ENCODE data around the gene C3orf80. TPM values are rescaled to one million over a fixed set of nuclear protein-coding genes. Genes with fewer than 3 reads are reported as not detected.

Gene C3orf80
- total and polyA plus RNA-seq, 7 experiments from 2014 or later, result 0.19 TPM; not detected in 6

Other genes with a start within 250 kb of the C3orf80 start
- 1 to 10 TPM in 3 of 5 experiments, under 1 TPM in 2; 0.40 to 1.8 (median 1.3) TPM for gene IL12A, start 236.6 kb upstream of the C3orf80 start, total RNA-seq
- under 1 TPM; 0.17 to 0.24 TPM for gene IL12A, start 236.6 kb upstream of the C3orf80 start, polyA plus RNA-seq
- gene IFT80, start 173.8 kb downstream of the C3orf80 start, total RNA-seq, result 10 to 100 TPM; 19.6 to 36.2 (median 30.4) TPM
- gene IFT80, start 173.8 kb downstream of the C3orf80 start, polyA plus RNA-seq, result 10 to 100 TPM in 1 of 2 donors, 1 to 10 TPM in 1; 6.3 to 10.4 TPM
- gene SMC4, start 174.2 kb downstream of the C3orf80 start, total RNA-seq, result 100 to 1,000 TPM in 1 of 5 experiments, 10 to 100 TPM in 4; 37.4 to 185 (median 47.9) TPM
- gene SMC4, start 174.2 kb downstream of the C3orf80 start, polyA plus RNA-seq, result 10 to 100 TPM; 30.1 to 36.2 TPM
- gene TRIM59, start 224.4 kb downstream of the C3orf80 start, total RNA-seq, result 10 to 100 TPM in 4 of 5 experiments, 1 to 10 TPM in 1; 9.8 to 49.2 (median 17.5) TPM
- gene TRIM59, start 224.4 kb downstream of the C3orf80 start, polyA plus RNA-seq, result 10 to 100 TPM; 16.6 to 35.6 TPM

Measured in naive thymus-derived CD4-positive, alpha-beta T cell (primary cell).